GM23338 (cell line): Measurements from ENCODE around the gene FRAT1. TPM values are rescaled to one million over a fixed set of nuclear protein-coding genes. Genes with fewer than 3 reads are reported as not detected.

ENCODE experiments used
- ATAC-seq: fragments of 200-7000 bp; cut with Tn5 transposase; 3 replicates; pipeline ENCODE4 v1.9.1; 2020
- DNase-seq: peaks from one replicate; pipeline ENCODE4 v3.0.0-alpha.2; 2015; ENCODE audit warnings: low spot score
- H2AFZ ChIP-seq: fragments of 200-600 bp; sonication (generic); 2 replicates; pipeline ENCODE4 v1.8.0; 2016; ENCODE audit warnings: antibody characterized with exemption, mild to moderate bottlenecking, moderate library complexity
- H3F3A ChIP-seq: fragments of 200-600 bp; sonication (generic); replicated peaks from 2 replicates; pipeline ENCODE4 v1.8.0; 2017; ENCODE audit warnings: antibody characterized with exemption, mixed run types, low read depth
- H3K27ac ChIP-seq: fragments of 200-600 bp; sonication (generic); 2 replicates; pipeline ENCODE4 v1.6.1; 2016; ENCODE audit warnings: low read depth
- H3K27me3 ChIP-seq: fragments of 200-600 bp; sonication (generic); 2 replicates; pipeline ENCODE4 v1.8.0; 2016; ENCODE audit warnings: mild to moderate bottlenecking, mixed run types, moderate library complexity; ENCODE audit not compliant: insufficient read depth
- H3K36me3 ChIP-seq: fragments of 200-600 bp; sonication (generic); 2 replicates; pipeline ENCODE4 v1.8.0; 2016; ENCODE audit warnings: mild to moderate bottlenecking; ENCODE audit not compliant: insufficient read depth
- H3K4me1 ChIP-seq: fragments of 200-600 bp; sonication (generic); 2 replicates; pipeline ENCODE4 v1.8.0; 2016; ENCODE audit warnings: mild to moderate bottlenecking, moderate library complexity; ENCODE audit not compliant: insufficient read depth
- H3K4me2 ChIP-seq: fragments of 200-600 bp; sonication (generic); 2 replicates; pipeline ENCODE4 v1.7.1; 2017; ENCODE audit warnings: mixed run types
- H3K4me3 ChIP-seq: fragments of 200-600 bp; sonication (generic); 2 replicates; pipeline ENCODE4 v1.6.1; 2016; ENCODE audit warnings: mixed run types
- H3K79me2 ChIP-seq: fragments of 200-600 bp; sonication (generic); replicated peaks from 2 replicates; pipeline ENCODE4 v1.8.0; 2017; ENCODE audit warnings: mild to moderate bottlenecking; ENCODE audit not compliant: insufficient read depth
- H3K9me2 ChIP-seq: fragments of 200-600 bp; sonication (generic); 2 replicates; pipeline ENCODE4 v1.8.0; 2017; ENCODE audit not compliant: insufficient read depth
- H4K20me1 ChIP-seq: fragments of 200-600 bp; sonication (generic); replicated peaks from 2 replicates; pipeline ENCODE4 v1.8.0; 2017; ENCODE audit warnings: mild to moderate bottlenecking; ENCODE audit not compliant: insufficient read depth
- H3K27ac Mint-ChIP-seq: 2 replicates; pipeline ENCODE4 v1.8.0; 2020; ENCODE audit warnings: inconsistent platforms, mild to moderate bottlenecking, moderate library complexity, mixed read lengths
- H3K27me3 Mint-ChIP-seq: 3 replicates; pipeline ENCODE4 v1.8.0; 2022; ENCODE audit warnings: low read depth, mild to moderate bottlenecking, moderate library complexity, mixed read lengths, inconsistent platforms; ENCODE audit not compliant: insufficient read depth, poor library complexity
- H3K36me3 Mint-ChIP-seq: 3 replicates; pipeline ENCODE4 v1.8.0; 2021; ENCODE audit warnings: low read depth, mild to moderate bottlenecking, inconsistent platforms, moderate library complexity, mixed read lengths
- H3K4me1 Mint-ChIP-seq: 3 replicates; pipeline ENCODE4 v1.8.0; 2020; ENCODE audit warnings: mild to moderate bottlenecking, inconsistent platforms, mixed read lengths
- H3K4me3 Mint-ChIP-seq: 3 replicates; pipeline ENCODE4 v1.8.0; 2021; ENCODE audit warnings: moderate library complexity, mild to moderate bottlenecking, inconsistent platforms, mixed read lengths
- H3K9me3 Mint-ChIP-seq: 3 replicates; pipeline ENCODE4 v1.8.0; 2020; ENCODE audit warnings: moderate library complexity, mild to moderate bottlenecking, inconsistent platforms, mixed read lengths
- CREB1 ChIP-seq: fragments of 250-450 bp; sonication (Bioruptor Pico); IDR thresholded peaks from 2 replicates; pipeline ENCODE4 v1.5.0; 2020; ENCODE audit warnings: low read depth, mild to moderate bottlenecking, moderate library complexity
- CTCF ChIP-seq, 2 experiments: fragments of 200-600 bp in 1 of 2; sonication (generic) in 1 of 2; conservative IDR thresholded peaks; 2 replicates each; pipeline versions ENCODE4 v1.5.1 to v1.6.1; 2016 to 2017; ENCODE audit warnings: antibody characterized with exemption in 2 of 2, low read depth in 2 of 2, mild to moderate bottlenecking in 2 of 2, moderate library complexity in 1 of 2
- ETS1 ChIP-seq: IDR thresholded peaks from 2 replicates; pipeline ENCODE4 v1.6.1; 2016; ENCODE audit warnings: antibody characterized with exemption
- EZH2 ChIP-seq: fragments of 200-600 bp; sonication (generic); IDR thresholded peaks from one replicate; pipeline ENCODE4 v1.8.0; 2017; ENCODE audit warnings: antibody characterized with exemption, mild to moderate bottlenecking, low read depth; ENCODE audit not compliant: unreplicated experiment
- JUNB ChIP-seq: IDR thresholded peaks from one replicate; pipeline ENCODE4 v1.6.1; 2016; ENCODE audit warnings: antibody characterized with exemption; ENCODE audit not compliant: unreplicated experiment
- NANOG ChIP-seq: IDR thresholded peaks from 2 replicates; pipeline ENCODE4 v1.6.1; 2016; ENCODE audit warnings: antibody characterized with exemption, borderline replicate concordance
- REST ChIP-seq: IDR thresholded peaks from one replicate; pipeline ENCODE4 v1.6.1; 2018; ENCODE audit warnings: antibody characterized with exemption; ENCODE audit not compliant: unreplicated experiment
- STAT1 ChIP-seq: IDR thresholded peaks from one replicate; pipeline ENCODE4 v1.6.1; 2016; ENCODE audit warnings: antibody characterized with exemption; ENCODE audit not compliant: unreplicated experiment
- ZNF114 ChIP-seq: fragments of 250-450 bp; sonication (Bioruptor Pico); IDR thresholded peaks from 2 replicates; pipeline ENCODE4 v1.5.0; 2020; ENCODE audit warnings: mild to moderate bottlenecking, moderate library complexity
- ZNF331 ChIP-seq: fragments of 250-450 bp; sonication (Bioruptor Pico); IDR thresholded peaks from 2 replicates; pipeline ENCODE4 v1.5.0; 2020; ENCODE audit warnings: low read depth, mild to moderate bottlenecking, moderate library complexity
- polyA plus RNA-seq: library from polyadenylated mRNA; unstranded; fragments of >200 nt; fragmentation: Nextera tagmentation; extraction: Ambion mirVana; gene quantifications from 2 replicates; pipeline ENCODE4 v1.2.1, GENCODE V29; 2016
- total RNA-seq: library from RNA; depleted of rRNA; stranded (reverse); fragments of >200 nt; shearing (Covaris generic); gene quantifications from 2 replicates; pipeline ENCODE4 v1.2.3, GENCODE V29; 2014

Gene FRAT1
- total and polyA plus RNA-seq, 2 experiments from 2014 or later = 1.4 to 8.5 TPM

GRCh38 chr10:97307441-97307840 lies 11.6 kb upstream of the FRAT1 start:
- peaks cover 6% of the 10 kb centered on the region for H3K27me3 Mint-ChIP-seq
- DNase-seq (no peak), ATAC-seq (no peak)
- Histone ChIP-seq H3K36me3 (no peaks in the 10 kb centered on the region), H4K20me1 (no peaks in the 10 kb centered on the region), H3K27me3 (no peaks in the 10 kb centered on the region), H3K27ac (no peak overlapping the region), H2AFZ (peak overlapping the region; percentile 74; the same call in 1 of the 2 replicates), H3K9me2 (peaks cover 5% of the 10 kb centered on the region; the same call in 1 of the 2 replicates), H3K4me3 (no peak overlapping the region), H3K4me2 (no peak overlapping the region), H3F3A (no peaks in the 10 kb centered on the region), H3K79me2 (no peaks in the 10 kb centered on the region), H3K4me1 (no peaks in the 10 kb centered on the region)
- H3K36me3 Mint-ChIP-seq = no peaks in the 10 kb centered on the region
- H3K4me1 Mint-ChIP-seq = no peaks in the 10 kb centered on the region
- no peak for TF ChIP-seq ZNF331 (CRISPR knock-in tag)
- no peak for TF ChIP-seq ZNF114 (CRISPR knock-in tag)
- no peak for TF ChIP-seq CREB1 (CRISPR knock-in tag)
- no peak for TF ChIP-seq NANOG
- TF ChIP-seq ETS1 = no peak
- no peak for TF ChIP-seq REST
- no peak for TF ChIP-seq JUNB
- no peak for TF ChIP-seq EZH2
- TF ChIP-seq STAT1 = no peak
- TF ChIP-seq CTCF (conservative IDR thresholded peaks at IDR 0.05; ENCODE audit: low read depth in 2 of 2) = no peak
- H3K4me3 Mint-ChIP-seq = no peak overlapping the region
- H3K27ac Mint-ChIP-seq = no peak overlapping the region
- no peaks in the 10 kb centered on the region for H3K9me3 Mint-ChIP-seq
